ENCODE measurements around the gene LMOD1.

GRCh38 chr1:201946224-201946908, at the start of gene LMOD1:
- no peak for TF ChIP-seq CTCF (IDR thresholded peaks at IDR 0.05; ENCODE audit: control extremely low read depth in 1 of 3, insufficient read depth in 1 of 3, low read depth in 1 of 3, low read length in 3 of 3)
- TF ChIP-seq BRCA1 (IDR thresholded peaks at IDR 0.05; ENCODE audit: low read depth, low read length), result no peak
